Osteocyte (in vitro differentiated cells): ENCODE results near the gene VSX1. TPM values are rescaled to one million over a fixed set of nuclear protein-coding genes. Genes with fewer than 3 reads are reported as not detected.

Experiments used
- DNase-seq: peaks from one replicate; pipeline ENCODE4 v3.0.0; 2021; ENCODE audit warnings: mixed read lengths; ENCODE audit not compliant: unreplicated experiment; ENCODE audit errors: extremely low spot score
- H3K27ac Mint-ChIP-seq: one replicate; pipeline ENCODE4 v1.8.0; 2021; ENCODE audit warnings: mild to moderate bottlenecking, mixed read lengths; ENCODE audit not compliant: unreplicated experiment
- H3K27me3 Mint-ChIP-seq: one replicate; pipeline ENCODE4 v1.8.0; 2021; ENCODE audit warnings: mixed read lengths; ENCODE audit not compliant: unreplicated experiment
- H3K36me3 Mint-ChIP-seq: one replicate; pipeline ENCODE4 v1.8.0; 2021; ENCODE audit warnings: mixed read lengths; ENCODE audit not compliant: unreplicated experiment
- H3K4me1 Mint-ChIP-seq: one replicate; pipeline ENCODE4 v1.8.0; 2021; ENCODE audit warnings: mixed read lengths; ENCODE audit not compliant: unreplicated experiment
- H3K4me3 Mint-ChIP-seq: one replicate; pipeline ENCODE4 v1.8.0; 2021; ENCODE audit warnings: mild to moderate bottlenecking, moderate library complexity, mixed read lengths; ENCODE audit not compliant: unreplicated experiment
- H3K9me3 Mint-ChIP-seq: one replicate; pipeline ENCODE4 v1.8.0; 2021; ENCODE audit warnings: mixed read lengths; ENCODE audit not compliant: unreplicated experiment
- CTCF ChIP-seq: fragments of 200-600 bp; sonication (generic); IDR thresholded peaks from 2 replicates; pipeline ENCODE4 v1.5.0; 2021; ENCODE audit warnings: antibody characterized with exemption, mild to moderate bottlenecking, moderate library complexity
- total RNA-seq: library from RNA; stranded (reverse); gene quantifications from 2 replicates; pipeline ENCODE4 v1.2.1, GENCODE V29; 2021

Gene VSX1
- total RNA-seq, 1 donor from 2014 or later = not detected

GRCh38 chr20:25083141-25083772 is 1.3 kb upstream of the VSX1 start:
- Mint-ChIP-seq H3K36me3 (peaks cover 2% of the 10 kb centered on the region), H3K27me3 (peaks cover 86% of the 10 kb centered on the region), H3K9me3 (no peaks in the 10 kb centered on the region), H3K4me3 (peak overlapping the region; percentile 60), H3K4me1 (peaks cover 25% of the 10 kb centered on the region), H3K27ac (no peak overlapping the region)
- TF ChIP-seq CTCF = no peak
- DNase-seq = peak; percentile 79

DNA sequence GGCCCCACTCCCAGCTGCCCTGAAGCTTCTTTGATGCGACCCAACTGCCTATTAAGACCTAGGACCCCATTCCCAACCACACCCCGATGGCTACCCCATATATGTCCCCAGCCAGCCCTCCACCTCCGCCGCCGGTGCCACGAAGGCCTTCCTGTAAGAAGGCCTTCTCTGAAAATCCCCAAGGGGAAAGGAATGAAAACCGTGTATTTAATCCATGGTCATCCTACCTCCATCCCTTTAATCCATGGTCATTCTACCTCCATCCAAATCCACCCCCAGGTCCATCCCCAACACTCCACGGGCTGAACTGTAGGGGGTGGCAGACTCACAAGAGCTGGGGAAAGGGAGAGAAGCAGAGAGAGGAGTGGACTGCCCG is 545 bp upstream of the VSX1 start:
- no peak for TF ChIP-seq CTCF
- DNase-seq = peak; percentile 62
- H3K9me3 Mint-ChIP-seq = no peaks in the 10 kb centered on the region
- H3K36me3 Mint-ChIP-seq = peaks cover 2% of the 10 kb centered on the region
- no peak overlapping the region for H3K27ac Mint-ChIP-seq
- peaks cover 25% of the 10 kb centered on the region for H3K4me1 Mint-ChIP-seq
- H3K27me3 Mint-ChIP-seq = peaks cover 87% of the 10 kb centered on the region
- peak overlapping the region; percentile 54 for H3K4me3 Mint-ChIP-seq

DNA sequence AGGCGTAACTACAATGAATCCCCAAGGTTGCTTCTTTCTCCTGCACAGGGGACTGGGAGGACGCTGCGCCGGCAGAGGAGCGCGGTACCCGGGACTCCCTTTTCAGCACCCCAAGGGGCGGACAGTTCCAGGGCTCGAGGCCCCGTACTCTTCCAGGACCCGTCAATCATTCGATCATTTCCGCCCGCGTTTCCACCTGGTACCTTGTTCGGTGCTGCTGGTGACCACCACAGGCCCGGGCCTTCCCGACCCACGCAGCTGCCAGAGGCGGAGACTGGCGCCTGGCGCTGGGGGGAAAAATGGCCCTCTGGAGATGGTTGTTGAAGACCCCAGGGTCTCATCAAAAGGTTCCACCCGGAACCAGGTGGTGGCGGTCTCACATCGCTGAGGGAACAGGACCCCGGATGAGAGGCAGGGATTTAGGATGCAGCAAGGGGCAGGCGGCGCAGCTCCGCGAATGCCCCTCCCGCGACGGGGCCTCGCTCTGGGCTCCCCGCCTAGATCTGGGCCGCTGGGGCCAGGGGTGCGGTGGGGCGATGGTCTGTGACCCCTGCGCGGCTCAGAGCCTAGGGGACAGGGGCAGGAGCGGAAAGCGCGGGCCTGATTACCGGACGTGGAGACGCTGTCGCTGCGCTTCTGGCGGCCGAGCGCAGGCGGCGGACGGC is 744 bp downstream of the VSX1 start:
- Mint-ChIP-seq H3K9me3 (no peaks in the 10 kb centered on the region), H3K27ac (no peak overlapping the region), H3K27me3 (peaks cover 84% of the 10 kb centered on the region), H3K4me3 (peak overlapping the region; percentile 4), H3K36me3 (peaks cover 2% of the 10 kb centered on the region), H3K4me1 (peaks cover 25% of the 10 kb centered on the region)
- peak; percentile 83 for DNase-seq
- TF ChIP-seq CTCF = no peak

DNA sequence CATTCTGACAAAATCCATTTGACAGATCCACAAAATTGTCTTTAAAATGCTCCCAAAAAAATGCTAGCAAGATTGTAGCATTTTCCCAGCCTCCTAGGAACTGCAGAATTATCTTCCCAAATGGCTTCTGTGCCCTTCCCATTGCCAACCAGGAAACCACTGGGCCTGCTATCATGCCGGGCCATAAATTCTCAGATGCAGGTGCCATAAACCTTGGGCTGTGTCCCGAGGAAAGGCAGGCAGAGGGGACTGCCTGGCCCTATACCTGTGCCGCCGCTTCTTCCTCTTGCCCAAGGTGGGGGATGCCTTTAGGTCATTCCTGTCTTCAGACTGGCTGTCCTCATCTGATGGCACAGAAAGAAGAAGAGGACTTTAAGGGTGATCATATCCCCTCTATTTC is 2.8 kb downstream of the VSX1 start:
- Mint-ChIP-seq H3K27me3 (peaks cover 81% of the 10 kb centered on the region), H3K36me3 (peaks cover 2% of the 10 kb centered on the region), H3K9me3 (no peaks in the 10 kb centered on the region), H3K4me1 (peaks cover 18% of the 10 kb centered on the region), H3K4me3 (no peak overlapping the region), H3K27ac (no peak overlapping the region)
- DNase-seq = peak; percentile 25
- no peak for TF ChIP-seq CTCF

DNA sequence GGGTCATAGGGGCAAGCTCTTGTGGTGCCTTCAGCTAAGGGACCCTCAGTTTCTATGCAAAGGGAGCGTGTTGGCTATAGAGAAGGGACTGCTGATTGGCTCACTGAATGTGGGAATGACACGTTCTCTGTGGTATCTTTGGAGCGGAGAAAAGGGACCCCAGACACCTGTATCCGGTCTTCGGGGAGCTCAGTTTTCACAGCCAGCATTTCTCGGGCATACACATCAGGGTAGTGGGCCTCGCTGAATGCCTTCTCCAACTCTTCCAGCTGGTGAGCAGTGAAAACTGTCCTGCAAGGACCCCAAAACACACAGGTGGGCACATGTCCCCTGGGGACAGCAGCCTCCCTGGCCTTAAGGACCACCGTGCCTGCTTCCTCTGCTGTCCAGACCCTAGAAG is 3.3 kb downstream of the VSX1 start:
- Mint-ChIP-seq H3K27me3 (peaks cover 79% of the 10 kb centered on the region), H3K36me3 (peaks cover 2% of the 10 kb centered on the region), H3K9me3 (no peaks in the 10 kb centered on the region), H3K4me1 (peaks cover 13% of the 10 kb centered on the region), H3K27ac (no peak overlapping the region), H3K4me3 (no peak overlapping the region)
- TF ChIP-seq CTCF = no peak
- peak; percentile 62 for DNase-seq
